Activated CD4-positive, alpha-beta T cell treated with anti-CD3 and anti-CD28 coated beads, Interleukin-2, amount 10 ng/mL, durations not matched to agents 7 days and 5 days (primary cell): ENCODE measurements around the gene KCNS1. TPM values are rescaled to one million over a fixed set of nuclear protein-coding genes. Genes with fewer than 3 reads are reported as not detected.

ENCODE experiments used
- CTCF ChIA-PET: fragments of 350-600 bp; sonication (Branson Sonifier 250); formaldehyde crosslinking; loops from one replicate; lab custom pipeline; 2021; ENCODE audit warnings: antibody characterized with exemption; lab: Charles Lee
- POLR2A ChIA-PET: fragments of 350-600 bp; sonication (Branson Sonifier 250); formaldehyde crosslinking; loops from one replicate; lab custom pipeline; 2021; ENCODE audit warnings: antibody characterized with exemption; lab: Charles Lee
- DNase-seq: peaks from one replicate; pipeline ENCODE4 v3.0.0-alpha.2; 2020
- H3K27ac Mint-ChIP-seq: one replicate; pipeline ENCODE4 v1.8.0; 2021; ENCODE audit warnings: mild to moderate bottlenecking, moderate library complexity, mixed read lengths
- H3K27me3 Mint-ChIP-seq: one replicate; pipeline ENCODE4 v1.8.0; 2021; ENCODE audit warnings: mixed read lengths
- H3K36me3 Mint-ChIP-seq: one replicate; pipeline ENCODE4 v1.8.0; 2021; ENCODE audit warnings: low read depth, mixed read lengths
- H3K4me1 Mint-ChIP-seq: one replicate; pipeline ENCODE4 v1.8.0; 2021; ENCODE audit warnings: mixed read lengths
- H3K4me3 Mint-ChIP-seq: one replicate; pipeline ENCODE4 v1.8.0; 2021; ENCODE audit warnings: mild to moderate bottlenecking, moderate library complexity, mixed read lengths
- H3K9me3 Mint-ChIP-seq: one replicate; pipeline ENCODE4 v1.8.0; 2021; ENCODE audit warnings: mixed read lengths
- total RNA-seq, 2 experiments: library from RNA; stranded (reverse); gene quantifications; one replicate each; pipeline ENCODE4 v1.2.3, GENCODE V29; 2021

The KCNS1 gene
- total RNA-seq, 2 experiments from 2014 or later, result not detected

GRCh38 chr20:45117581-45117980 is 16.7 kb upstream of the KCNS1 start:
- peaks cover 6% of the 10 kb centered on the region for H3K4me1 Mint-ChIP-seq
- H3K36me3 Mint-ChIP-seq, result no peaks in the 10 kb centered on the region
- no peaks in the 10 kb centered on the region for H3K9me3 Mint-ChIP-seq
- peaks cover 25% of the 10 kb centered on the region for H3K27me3 Mint-ChIP-seq
- no peak for DNase-seq
- POLR2A ChIA-PET, result no interaction called here
- no peak overlapping the region for H3K4me3 Mint-ChIP-seq
- CTCF ChIA-PET, result interaction anchor here (0.5 to 1.4 kb wide), 2 partner anchors 21 to 267 kb away, joined by 3 to 4 read pairs; no protein-coding TSS in a partner anchor
- no peak overlapping the region for H3K27ac Mint-ChIP-seq

- no peaks in the 10 kb centered on the region for H3K36me3 Mint-ChIP-seq
- no peak for DNase-seq
- peaks cover 20% of the 10 kb centered on the region for H3K27me3 Mint-ChIP-seq
- no peaks in the 10 kb centered on the region for H3K9me3 Mint-ChIP-seq
- H3K4me3 Mint-ChIP-seq, result no peak overlapping the region
- no peak overlapping the region for H3K27ac Mint-ChIP-seq
- POLR2A ChIA-PET, result no interaction called here
- peaks cover 6% of the 10 kb centered on the region for H3K4me1 Mint-ChIP-seq
- CTCF ChIA-PET, result no interaction called here
Measured at GRCh38 chr20:45115829-45116228, 14.9 kb upstream of the KCNS1 start.

- CTCF ChIA-PET, result no interaction called here
- Mint-ChIP-seq H3K9me3 (no peaks in the 10 kb centered on the region), H3K4me3 (no peak overlapping the region), H3K4me1 (peaks cover 6% of the 10 kb centered on the region), H3K27ac (no peak overlapping the region), H3K36me3 (no peaks in the 10 kb centered on the region), H3K27me3 (peaks cover 20% of the 10 kb centered on the region)
- DNase-seq, result no peak
- POLR2A ChIA-PET, result no interaction called here
Measured at GRCh38 chr20:45115386-45115774, 14.5 kb upstream of the KCNS1 start.

- H3K36me3 Mint-ChIP-seq, result no peaks in the 10 kb centered on the region
- CTCF ChIA-PET, result interaction anchor here (1.8 kb wide), 1 partner anchor 19 kb away, joined by 4 read pairs; no protein-coding TSS in a partner anchor
- peaks cover 6% of the 10 kb centered on the region for H3K4me1 Mint-ChIP-seq
- H3K27me3 Mint-ChIP-seq, result peaks cover 16% of the 10 kb centered on the region
- no peaks in the 10 kb centered on the region for H3K9me3 Mint-ChIP-seq
- no peak within 1 kb of the TSS for H3K4me3 Mint-ChIP-seq
- POLR2A ChIA-PET, result no interaction called here
- no peak for DNase-seq
- H3K27ac Mint-ChIP-seq, result no peak within 1 kb of the TSS
Measured at GRCh38 chr20:45114465-45115385, 13.8 kb upstream of the KCNS1 start, which contains the start of gene WFDC5. WFDC5 (minus strand) TSS chr20:45115174; CDS start chr20:45115083, 91 bp downstream.

GRCh38 chr20:45113865-45114264 is 12.9 kb upstream of the KCNS1 start:
- Mint-ChIP-seq H3K4me3 (no peak overlapping the region), H3K27me3 (peaks cover 13% of the 10 kb centered on the region), H3K27ac (no peak overlapping the region), H3K36me3 (no peaks in the 10 kb centered on the region), H3K9me3 (no peaks in the 10 kb centered on the region), H3K4me1 (peaks cover 6% of the 10 kb centered on the region)
- ChIA-PET POLR2A (no interaction called here), CTCF (interaction anchor here (1.8 kb wide), 1 partner anchor 19 kb away, joined by 4 read pairs; no protein-coding TSS in a partner anchor)
- no peak for DNase-seq

GRCh38 chr20:45112754-45113153 is 11.8 kb upstream of the KCNS1 start:
- ChIA-PET CTCF (interaction anchor here (0.9 to 1.8 kb wide), 5 partner anchors 11 to 178 kb away, joined by 3 to 4 read pairs (median 4); partner anchors contain the start of gene KCNS1), POLR2A (no interaction called here)
- Mint-ChIP-seq H3K9me3 (no peaks in the 10 kb centered on the region), H3K4me1 (peaks cover 6% of the 10 kb centered on the region), H3K27me3 (peaks cover 13% of the 10 kb centered on the region), H3K36me3 (no peaks in the 10 kb centered on the region), H3K27ac (no peak overlapping the region), H3K4me3 (no peak overlapping the region)
- DNase-seq, result no peak

GRCh38 chr20:45111799-45112471 is 11.0 kb upstream of the KCNS1 start:
- peaks cover 6% of the 10 kb centered on the region for H3K4me1 Mint-ChIP-seq
- ChIA-PET CTCF (interaction anchor here (0.7 to 1.8 kb wide), 5 partner anchors 11 to 179 kb away, joined by 3 to 4 read pairs (median 3); partner anchors contain the start of gene KCNS1), POLR2A (no interaction called here)
- no peaks in the 10 kb centered on the region for H3K36me3 Mint-ChIP-seq
- no peaks in the 10 kb centered on the region for H3K9me3 Mint-ChIP-seq
- H3K27me3 Mint-ChIP-seq, result peaks cover 10% of the 10 kb centered on the region
- DNase-seq, result peak; percentile 24
- no peak overlapping the region for H3K4me3 Mint-ChIP-seq
- no peak overlapping the region for H3K27ac Mint-ChIP-seq

GRCh38 chr20:45111285-45111684 is 10.4 kb upstream of the KCNS1 start:
- H3K27me3 Mint-ChIP-seq, result peaks cover 11% of the 10 kb centered on the region
- ChIA-PET POLR2A (no interaction called here), CTCF (interaction anchor here (0.7 to 1.8 kb wide), 3 partner anchors 10 to 67 kb away, joined by 3 to 4 read pairs (median 4); partner anchors contain the start of gene KCNS1)
- no peaks in the 10 kb centered on the region for H3K36me3 Mint-ChIP-seq
- H3K4me1 Mint-ChIP-seq, result peaks cover 6% of the 10 kb centered on the region
- H3K9me3 Mint-ChIP-seq, result no peaks in the 10 kb centered on the region
- no peak overlapping the region for H3K4me3 Mint-ChIP-seq
- H3K27ac Mint-ChIP-seq, result no peak overlapping the region
- DNase-seq, result no peak

- CTCF ChIA-PET, result interaction anchor here (1.0 to 1.1 kb wide), 2 partner anchors 23 to 184 kb away, joined by 3 to 4 read pairs; no protein-coding TSS in a partner anchor
- H3K27me3 Mint-ChIP-seq, result peaks cover 12% of the 10 kb centered on the region
- H3K4me3 Mint-ChIP-seq, result no peak overlapping the region
- H3K27ac Mint-ChIP-seq, result no peak overlapping the region
- no peaks in the 10 kb centered on the region for H3K36me3 Mint-ChIP-seq
- POLR2A ChIA-PET, result no interaction called here
- no peaks in the 10 kb centered on the region for H3K9me3 Mint-ChIP-seq
- DNase-seq, result no peak
- peaks cover 6% of the 10 kb centered on the region for H3K4me1 Mint-ChIP-seq
Measured at GRCh38 chr20:45110301-45110700, 9.4 kb upstream of the KCNS1 start.

- POLR2A ChIA-PET, result interaction anchor here (0.5 kb wide), 1 partner anchor 98 kb away, joined by 3 read pairs; no protein-coding TSS in a partner anchor
Measured at GRCh38 chr20:45109634-45110033, 8.7 kb upstream of the KCNS1 start.

GRCh38 chr20:45105317-45105716 is 4.4 kb upstream of the KCNS1 start:
- DNase-seq, result no peak
- POLR2A ChIA-PET, result no interaction called here
- H3K36me3 Mint-ChIP-seq, result no peaks in the 10 kb centered on the region

More at GRCh38 chr20:45109634-45110033, 8.7 kb upstream of the KCNS1 start:
- H3K27ac Mint-ChIP-seq, result no peak overlapping the region
- H3K9me3 Mint-ChIP-seq, result no peaks in the 10 kb centered on the region
- peaks cover 14% of the 10 kb centered on the region for H3K27me3 Mint-ChIP-seq
- peaks cover 2% of the 10 kb centered on the region for H3K4me1 Mint-ChIP-seq
- H3K36me3 Mint-ChIP-seq, result no peaks in the 10 kb centered on the region
- CTCF ChIA-PET, result interaction anchor here (0.6 to 1.6 kb wide), 4 partner anchors 24 to 330 kb away, joined by 3 to 5 read pairs (median 4); no protein-coding TSS in a partner anchor
- DNase-seq, result no peak
- H3K4me3 Mint-ChIP-seq, result no peak overlapping the region

GRCh38 chr20:45104786-45105185 is 3.9 kb upstream of the KCNS1 start:
- no peak overlapping the region for H3K4me3 Mint-ChIP-seq
- ChIA-PET CTCF (interaction anchor here (1.0 to 1.9 kb wide), 4 partner anchors 8 to 189 kb away, joined by 3 to 5 read pairs (median 3); no protein-coding TSS in a partner anchor), POLR2A (no interaction called here)
- no peaks in the 10 kb centered on the region for H3K9me3 Mint-ChIP-seq
- no peaks in the 10 kb centered on the region for H3K36me3 Mint-ChIP-seq
- peaks cover 4% of the 10 kb centered on the region for H3K4me1 Mint-ChIP-seq
- H3K27ac Mint-ChIP-seq, result no peak overlapping the region
- DNase-seq, result no peak
- peaks cover 32% of the 10 kb centered on the region for H3K27me3 Mint-ChIP-seq

More at GRCh38 chr20:45105317-45105716, 4.4 kb upstream of the KCNS1 start:
- Mint-ChIP-seq H3K27me3 (peaks cover 26% of the 10 kb centered on the region), H3K4me3 (no peak overlapping the region), H3K9me3 (no peaks in the 10 kb centered on the region), H3K27ac (no peak overlapping the region), H3K4me1 (peaks cover 4% of the 10 kb centered on the region)
- CTCF ChIA-PET, result interaction anchor here (0.5 to 1.9 kb wide), 4 partner anchors 9 to 918 kb away, joined by 3 to 5 read pairs (median 3); no protein-coding TSS in a partner anchor
